ENCODE measurements around the gene SYT2.
"Not testable (repeated sequence)": the region's sequence is repeated elsewhere in the genome, so short reads cannot be mapped to it uniquely, and the experiment has no call there.

SYT2 gene

GRCh38 chr1:202546377-202546776 is 163.9 kb downstream of the SYT2 start:
- not testable (repeated sequence) for H3K36me3 Mint-ChIP-seq (ENCODE audit: insufficient read depth); DNase-seq; ATAC-seq (replicated peaks); H3K27me3 Mint-ChIP-seq; H3K9me3 Mint-ChIP-seq; H3K27ac Mint-ChIP-seq; H3K4me3 Mint-ChIP-seq
- peaks cover 7 to 15% of the 10 kb centered on the region in 2 donors for H3K4me1 Mint-ChIP-seq (ENCODE audit: low read depth in 2 of 2)

GRCh38 chr1:202545647-202546303 is 164.5 kb downstream of the SYT2 start:
- not testable (repeated sequence) for H3K4me3 Mint-ChIP-seq; H3K9me3 Mint-ChIP-seq; H3K36me3 Mint-ChIP-seq (ENCODE audit: insufficient read depth); H3K27me3 Mint-ChIP-seq; H3K27ac Mint-ChIP-seq; ATAC-seq (replicated peaks); DNase-seq
- H3K4me1 Mint-ChIP-seq (ENCODE audit: low read depth in 2 of 2), result peaks cover 7 to 15% of the 10 kb centered on the region in 2 donors

- H3K4me1 Mint-ChIP-seq (ENCODE audit: low read depth in 2 of 2), result peaks cover 7 to 15% of the 10 kb centered on the region in 2 donors
- DNase-seq; H3K27ac Mint-ChIP-seq; H3K4me3 Mint-ChIP-seq; H3K9me3 Mint-ChIP-seq; H3K36me3 Mint-ChIP-seq (ENCODE audit: insufficient read depth); ATAC-seq (replicated peaks); H3K27me3 Mint-ChIP-seq: not testable (repeated sequence)
These were observed 165.3 kb downstream of the SYT2 start for GRCh38 chr1:202544766-202545449.

- H3K36me3 Mint-ChIP-seq (ENCODE audit: insufficient read depth); H3K27me3 Mint-ChIP-seq; H3K27ac Mint-ChIP-seq; H3K4me3 Mint-ChIP-seq; H3K9me3 Mint-ChIP-seq; ATAC-seq (replicated peaks); DNase-seq: not testable (repeated sequence)
- H3K4me1 Mint-ChIP-seq (ENCODE audit: low read depth in 2 of 2), result peaks cover 7 to 15% of the 10 kb centered on the region in 2 donors
These were observed 166.7 kb downstream of the SYT2 start for GRCh38 chr1:202543537-202543936.

GRCh38 chr1:202542415-202542814 is 167.8 kb downstream of the SYT2 start:
- DNase-seq; H3K4me3 Mint-ChIP-seq; H3K9me3 Mint-ChIP-seq; H3K36me3 Mint-ChIP-seq (ENCODE audit: insufficient read depth); H3K27ac Mint-ChIP-seq; H3K27me3 Mint-ChIP-seq; ATAC-seq (replicated peaks): not testable (repeated sequence)
- H3K4me1 Mint-ChIP-seq (ENCODE audit: low read depth in 2 of 2), result peaks cover 7 to 15% of the 10 kb centered on the region in 2 donors

DNA sequence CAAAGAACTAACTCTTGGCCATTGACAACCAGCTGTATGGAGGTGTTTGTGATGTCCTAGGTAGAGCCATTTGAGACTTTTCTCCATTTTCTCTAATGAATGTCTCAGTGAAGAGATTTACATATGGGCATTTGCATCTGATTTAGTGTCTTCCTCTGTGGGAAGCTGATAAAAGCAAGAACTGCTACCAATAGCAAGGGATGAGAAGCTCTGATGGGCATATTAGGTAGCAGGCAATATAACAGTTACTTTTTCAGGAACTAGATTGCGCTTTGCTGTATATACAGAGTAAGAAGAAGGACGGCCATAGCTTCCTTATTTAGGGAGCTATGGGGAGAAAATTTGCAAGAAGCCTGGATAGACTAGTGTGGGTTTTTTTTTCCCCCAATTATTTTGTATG is 169.4 kb downstream of the SYT2 start:
- H3K4me1 Mint-ChIP-seq (ENCODE audit: low read depth in 2 of 2); H3K36me3 Mint-ChIP-seq (ENCODE audit: insufficient read depth); H3K9me3 Mint-ChIP-seq; H3K27me3 Mint-ChIP-seq; DNase-seq; H3K27ac Mint-ChIP-seq; ATAC-seq (replicated peaks); H3K4me3 Mint-ChIP-seq: not testable (repeated sequence)
